Activated T-cell treated with anti-CD3 and anti-CD28 coated beads, Interleukin-2, amount 50 U/mL, for 1 hour (primary cell): ENCODE results near the gene AIG1.

Source experiments
- DNase-seq: peaks from one replicate; pipeline ENCODE4 v3.0.0-alpha.2; 2020

The AIG1 gene

GRCh38 chr6:143169440-143169839 lies 108.8 kb downstream of the AIG1 start:
- DNase-seq: no peak

- DNase-seq: no peak
These were observed 113.8 kb downstream of the AIG1 start for GRCh38 chr6:143174516-143174915.

- DNase-seq: no peak
These were observed 114.3 kb downstream of the AIG1 start for GRCh38 chr6:143174951-143175350.

- DNase-seq: no peak
These were observed 115.7 kb downstream of the AIG1 start for GRCh38 chr6:143176090-143177021.

- DNase-seq: no peak
These were observed 117.0 kb downstream of the AIG1 start for GRCh38 chr6:143177706-143178105.

- no peak for DNase-seq
These were observed 118.4 kb downstream of the AIG1 start for GRCh38 chr6:143179096-143179495.

GRCh38 chr6:143179901-143180612 lies 119.4 kb downstream of the AIG1 start:
- DNase-seq: no peak

- DNase-seq: no peak
These were observed 120.1 kb downstream of the AIG1 start for GRCh38 chr6:143180826-143181225.

GRCh38 chr6:143183666-143184065 lies 123.0 kb downstream of the AIG1 start:
- DNase-seq: no peak

- DNase-seq: no peak
These were observed 124.6 kb downstream of the AIG1 start for GRCh38 chr6:143185288-143185687.

- no peak for DNase-seq
These were observed 126.7 kb downstream of the AIG1 start for GRCh38 chr6:143187238-143187923.

GRCh38 chr6:143188292-143188691 lies 127.6 kb downstream of the AIG1 start:
- DNase-seq: no peak

GRCh38 chr6:143191361-143191760 lies 130.7 kb downstream of the AIG1 start:
- no peak for DNase-seq

- no peak for DNase-seq
These were observed 132.1 kb downstream of the AIG1 start for GRCh38 chr6:143192766-143193165.

- no peak for DNase-seq
These were observed 132.9 kb downstream of the AIG1 start for GRCh38 chr6:143193571-143194094.

- DNase-seq: no peak
These were observed 133.5 kb downstream of the AIG1 start for GRCh38 chr6:143194095-143194589.

GRCh38 chr6:143195349-143195845 lies 134.7 kb downstream of the AIG1 start:
- no peak for DNase-seq

- DNase-seq: no peak
These were observed 136.0 kb downstream of the AIG1 start for GRCh38 chr6:143196525-143197225.

- DNase-seq: no peak
These were observed 136.7 kb downstream of the AIG1 start for GRCh38 chr6:143197377-143197776.

GRCh38 chr6:143198312-143198711 lies 137.6 kb downstream of the AIG1 start:
- DNase-seq: no peak

- no peak for DNase-seq
These were observed 138.6 kb downstream of the AIG1 start for GRCh38 chr6:143199291-143199690.

- no peak for DNase-seq
These were observed 139.6 kb downstream of the AIG1 start for GRCh38 chr6:143200167-143200770.
